ENCODE measurements around the gene XYLB.
"Not testable (repeated sequence)": the region's sequence is repeated elsewhere in the genome, so short reads cannot be mapped to it uniquely, and the experiment has no call there.

DNA sequence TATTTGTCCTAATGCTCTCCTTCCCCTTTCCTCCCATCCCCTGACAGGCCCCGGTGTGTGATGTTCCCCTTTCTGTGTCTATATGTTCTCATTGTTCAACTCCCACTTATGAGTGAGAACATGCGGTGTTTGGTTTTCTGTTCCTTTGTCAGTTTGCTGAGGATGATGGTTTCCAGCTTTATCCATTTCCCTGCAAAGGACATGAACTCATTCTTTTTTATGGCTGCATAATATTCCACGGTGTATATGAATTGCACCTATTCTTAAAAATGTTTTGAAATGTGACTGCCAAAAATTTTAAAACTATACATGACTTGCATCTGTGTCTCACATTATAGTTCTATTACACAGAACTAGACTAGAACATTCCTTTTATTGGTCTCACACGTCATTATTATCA, 25.9 kb upstream of the XYLB start:
- TF ChIP-seq, protein P1, sequence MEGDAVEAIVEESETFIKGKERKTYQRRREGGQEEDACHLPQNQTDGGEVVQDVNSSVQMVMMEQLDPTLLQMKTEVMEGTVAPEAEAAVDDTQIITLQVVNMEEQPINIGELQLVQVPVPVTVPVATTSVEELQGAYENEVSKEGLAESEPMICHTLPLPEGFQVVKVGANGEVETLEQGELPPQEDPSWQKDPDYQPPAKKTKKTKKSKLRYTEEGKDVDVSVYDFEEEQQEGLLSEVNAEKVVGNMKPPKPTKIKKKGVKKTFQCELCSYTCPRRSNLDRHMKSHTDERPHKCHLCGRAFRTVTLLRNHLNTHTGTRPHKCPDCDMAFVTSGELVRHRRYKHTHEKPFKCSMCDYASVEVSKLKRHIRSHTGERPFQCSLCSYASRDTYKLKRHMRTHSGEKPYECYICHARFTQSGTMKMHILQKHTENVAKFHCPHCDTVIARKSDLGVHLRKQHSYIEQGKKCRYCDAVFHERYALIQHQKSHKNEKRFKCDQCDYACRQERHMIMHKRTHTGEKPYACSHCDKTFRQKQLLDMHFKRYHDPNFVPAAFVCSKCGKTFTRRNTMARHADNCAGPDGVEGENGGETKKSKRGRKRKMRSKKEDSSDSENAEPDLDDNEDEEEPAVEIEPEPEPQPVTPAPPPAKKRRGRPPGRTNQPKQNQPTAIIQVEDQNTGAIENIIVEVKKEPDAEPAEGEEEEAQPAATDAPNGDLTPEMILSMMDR (IDR thresholded peaks at IDR 0.05), result not testable (repeated sequence)
- TF ChIP-seq, protein P2, sequence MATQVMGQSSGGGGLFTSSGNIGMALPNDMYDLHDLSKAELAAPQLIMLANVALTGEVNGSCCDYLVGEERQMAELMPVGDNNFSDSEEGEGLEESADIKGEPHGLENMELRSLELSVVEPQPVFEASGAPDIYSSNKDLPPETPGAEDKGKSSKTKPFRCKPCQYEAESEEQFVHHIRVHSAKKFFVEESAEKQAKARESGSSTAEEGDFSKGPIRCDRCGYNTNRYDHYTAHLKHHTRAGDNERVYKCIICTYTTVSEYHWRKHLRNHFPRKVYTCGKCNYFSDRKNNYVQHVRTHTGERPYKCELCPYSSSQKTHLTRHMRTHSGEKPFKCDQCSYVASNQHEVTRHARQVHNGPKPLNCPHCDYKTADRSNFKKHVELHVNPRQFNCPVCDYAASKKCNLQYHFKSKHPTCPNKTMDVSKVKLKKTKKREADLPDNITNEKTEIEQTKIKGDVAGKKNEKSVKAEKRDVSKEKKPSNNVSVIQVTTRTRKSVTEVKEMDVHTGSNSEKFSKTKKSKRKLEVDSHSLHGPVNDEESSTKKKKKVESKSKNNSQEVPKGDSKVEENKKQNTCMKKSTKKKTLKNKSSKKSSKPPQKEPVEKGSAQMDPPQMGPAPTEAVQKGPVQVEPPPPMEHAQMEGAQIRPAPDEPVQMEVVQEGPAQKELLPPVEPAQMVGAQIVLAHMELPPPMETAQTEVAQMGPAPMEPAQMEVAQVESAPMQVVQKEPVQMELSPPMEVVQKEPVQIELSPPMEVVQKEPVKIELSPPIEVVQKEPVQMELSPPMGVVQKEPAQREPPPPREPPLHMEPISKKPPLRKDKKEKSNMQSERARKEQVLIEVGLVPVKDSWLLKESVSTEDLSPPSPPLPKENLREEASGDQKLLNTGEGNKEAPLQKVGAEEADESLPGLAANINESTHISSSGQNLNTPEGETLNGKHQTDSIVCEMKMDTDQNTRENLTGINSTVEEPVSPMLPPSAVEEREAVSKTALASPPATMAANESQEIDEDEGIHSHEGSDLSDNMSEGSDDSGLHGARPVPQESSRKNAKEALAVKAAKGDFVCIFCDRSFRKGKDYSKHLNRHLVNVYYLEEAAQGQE (IDR thresholded peaks at IDR 0.05; ENCODE audit: insufficient read depth in 1 of 2, low read depth in 2 of 2, low read length in 1 of 2), result not testable (repeated sequence)
- TF ChIP-seq POLR2AphosphoS5 (IDR thresholded peaks at IDR 0.05; ENCODE audit: low read depth, low read length); TCF7L2 (IDR thresholded peaks at IDR 0.05; ENCODE audit: low read depth, low read length); SIN3A (IDR thresholded peaks at IDR 0.05; ENCODE audit: borderline replicate concordance, insufficient read depth, low read depth, low read length): not testable (repeated sequence)

Data from Panc1 (cell line).